ENCODE measurements around the gene ISM2.

DNA sequence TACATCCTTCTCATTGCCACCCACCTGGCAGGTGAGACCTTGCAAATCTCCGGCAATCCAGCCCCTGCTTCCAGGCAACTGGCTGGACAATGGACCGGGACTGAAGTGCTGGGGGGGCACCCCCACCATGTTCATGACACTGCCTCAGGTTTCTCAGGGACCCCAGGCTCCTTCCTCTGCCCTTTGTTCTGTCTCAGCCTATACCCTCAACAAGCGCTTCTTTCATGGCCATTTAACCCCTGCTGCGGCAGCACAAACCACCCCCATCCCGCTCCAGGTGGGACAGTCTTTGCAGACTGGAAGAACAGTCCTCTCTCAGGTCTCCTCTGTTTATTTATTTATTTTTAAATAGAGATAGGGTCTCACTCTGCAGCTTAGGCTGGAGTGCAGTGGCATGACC is 7.6 kb downstream of the ISM2 start:
- TF ChIP-seq, protein P1, sequence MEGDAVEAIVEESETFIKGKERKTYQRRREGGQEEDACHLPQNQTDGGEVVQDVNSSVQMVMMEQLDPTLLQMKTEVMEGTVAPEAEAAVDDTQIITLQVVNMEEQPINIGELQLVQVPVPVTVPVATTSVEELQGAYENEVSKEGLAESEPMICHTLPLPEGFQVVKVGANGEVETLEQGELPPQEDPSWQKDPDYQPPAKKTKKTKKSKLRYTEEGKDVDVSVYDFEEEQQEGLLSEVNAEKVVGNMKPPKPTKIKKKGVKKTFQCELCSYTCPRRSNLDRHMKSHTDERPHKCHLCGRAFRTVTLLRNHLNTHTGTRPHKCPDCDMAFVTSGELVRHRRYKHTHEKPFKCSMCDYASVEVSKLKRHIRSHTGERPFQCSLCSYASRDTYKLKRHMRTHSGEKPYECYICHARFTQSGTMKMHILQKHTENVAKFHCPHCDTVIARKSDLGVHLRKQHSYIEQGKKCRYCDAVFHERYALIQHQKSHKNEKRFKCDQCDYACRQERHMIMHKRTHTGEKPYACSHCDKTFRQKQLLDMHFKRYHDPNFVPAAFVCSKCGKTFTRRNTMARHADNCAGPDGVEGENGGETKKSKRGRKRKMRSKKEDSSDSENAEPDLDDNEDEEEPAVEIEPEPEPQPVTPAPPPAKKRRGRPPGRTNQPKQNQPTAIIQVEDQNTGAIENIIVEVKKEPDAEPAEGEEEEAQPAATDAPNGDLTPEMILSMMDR (IDR thresholded peaks at IDR 0.05; ENCODE audit: low read depth, low read length), result no peak
- TF ChIP-seq EZH2phosphoT487 (IDR thresholded peaks at IDR 0.05; ENCODE audit: low read depth), result no peak
